Natural killer cell (primary cell): ENCODE measurements around the gene TADA3. TPM values are rescaled to one million over a fixed set of nuclear protein-coding genes. Genes with fewer than 3 reads are reported as not detected.

ENCODE experiments used
- ATAC-seq, 3 donors: fragments of 150-1000 bp in 2 of 3; fragments of 200-7000 bp in 1 of 3; cut with Tn5 transposase; 1 replicate in 1 of 3; 2 replicates in 2 of 3; pipeline ENCODE4 v1.10.0; 2021; ENCODE audit warnings: mild to moderate bottlenecking in 2 of 3, moderate library complexity in 2 of 3
- DNase-seq, 2 donors: peaks; one replicate each; pipeline versions ENCODE4 v3.0.0 to v3.0.0-alpha.2; 2013 to 2021; ENCODE audit warnings: mixed read lengths in 1 of 2
- H3K27ac ChIP-seq: one replicate; pipeline ENCODE4 v1.5.1; 2013; ENCODE audit warnings: mild to moderate bottlenecking, low read length
- H3K27me3 ChIP-seq: one replicate; pipeline ENCODE4 v1.6.1; 2013; ENCODE audit warnings: low read length; ENCODE audit not compliant: control insufficient read depth, insufficient read depth
- H3K36me3 ChIP-seq: one replicate; pipeline ENCODE4 v1.6.1; 2013; ENCODE audit warnings: low read length; ENCODE audit not compliant: control insufficient read depth, insufficient read depth
- H3K4me1 ChIP-seq: one replicate; pipeline ENCODE4 v1.6.1; 2013; ENCODE audit warnings: low read length; ENCODE audit not compliant: control insufficient read depth, insufficient read depth
- H3K4me3 ChIP-seq: one replicate; pipeline ENCODE4 v1.5.1; 2013; ENCODE audit warnings: low read length
- H3K9me3 ChIP-seq: one replicate; pipeline ENCODE4 v1.6.1; 2013; ENCODE audit warnings: low read length; ENCODE audit not compliant: control insufficient read depth, insufficient read depth
- H3K27ac Mint-ChIP-seq, 2 donors: one replicate each; pipeline ENCODE4 v1.8.0; 2022; ENCODE audit warnings: mild to moderate bottlenecking in 2 of 2, mixed read lengths in 2 of 2, moderate library complexity in 1 of 2
- H3K27me3 Mint-ChIP-seq, 2 donors: one replicate each; pipeline ENCODE4 v1.8.0; 2022; ENCODE audit warnings: low read depth in 2 of 2, mixed read lengths in 2 of 2
- H3K36me3 Mint-ChIP-seq: one replicate; pipeline ENCODE4 v1.8.0; 2022; ENCODE audit warnings: mixed read lengths
- H3K4me1 Mint-ChIP-seq, 2 donors: one replicate each; pipeline ENCODE4 v1.8.0; 2022; ENCODE audit warnings: mixed read lengths in 2 of 2
- H3K4me3 Mint-ChIP-seq: one replicate; pipeline ENCODE4 v1.8.0; 2022; ENCODE audit warnings: mild to moderate bottlenecking, moderate library complexity, mixed read lengths
- H3K9me3 Mint-ChIP-seq, 2 donors: one replicate each; pipeline ENCODE4 v1.8.0; 2022; ENCODE audit warnings: mixed read lengths in 2 of 2
- CTCF ChIP-seq: fragments of 200-600 bp; IDR thresholded peaks from one replicate; pipeline ENCODE4 v1.8.0; 2022; ENCODE audit warnings: antibody characterized with exemption
- WGBS: methylation state at CpG from one replicate; pipeline ENCODE4 v1.1.7; 2013; ENCODE audit warnings: missing lambda C conversion rate; ENCODE audit not compliant: insufficient coverage; 5-methylcytosine and 5-hydroxymethylcytosine counted together
- intact Hi-C: fragments of 100-400 bp; cut with micrococcal nuclease; formaldehyde crosslinking; loops from one replicate; pipeline ENCODE4 v1.14.2; 2022
- total RNA-seq, 4 donors: library from RNA; stranded (reverse); fragments of 120-200 nt in 1 of 4; gene quantifications; one replicate each; pipeline versions ENCODE4 v1.2.3 to v1.2.4, GENCODE V29; 2013 to 2022

The TADA3 gene
- total RNA-seq, 3 donors from 2014 or later (not counting 1 experiment from before 2014, with no cell fraction given): 59.2 to 73.7 (median 69.2) TPM

DNA sequence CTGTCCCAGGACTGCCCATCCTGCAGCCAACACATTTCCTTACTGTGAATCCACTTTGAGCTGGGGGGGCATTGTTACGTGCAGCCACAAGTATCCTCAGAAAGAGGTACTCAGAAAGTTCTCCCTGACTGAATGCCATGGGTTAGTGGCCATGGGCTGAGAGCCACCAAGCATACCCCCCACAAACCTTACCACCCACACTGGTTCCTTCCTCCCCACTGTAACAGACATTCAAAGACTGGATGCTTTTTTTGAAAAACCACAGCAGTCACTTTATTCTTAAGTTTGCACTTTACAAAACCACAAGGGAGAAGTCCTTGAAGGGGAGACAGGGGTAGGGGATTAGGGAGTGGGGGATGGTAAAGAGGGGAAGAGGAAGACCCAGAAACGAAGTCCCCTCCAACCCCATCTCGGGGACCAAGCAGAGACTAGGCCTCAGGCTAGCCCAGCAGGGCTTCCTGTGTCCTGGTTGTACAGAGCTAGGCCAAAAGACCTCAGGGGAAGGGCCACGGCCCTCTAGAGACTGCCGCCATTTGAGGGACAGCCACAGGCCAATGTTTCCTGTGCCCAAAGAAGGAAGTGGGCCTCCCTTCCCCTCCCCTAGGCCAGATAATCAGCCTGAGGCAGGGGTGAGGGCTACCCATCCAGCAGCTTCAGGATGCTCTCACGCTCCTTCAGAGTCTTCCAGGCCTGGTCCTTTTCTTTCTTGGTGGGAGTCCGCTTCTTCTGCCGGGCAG lies 12.4 kb downstream of the TADA3 start:
- H3K36me3 Mint-ChIP-seq: no peaks in the 10 kb centered on the region
- H3K4me3 Mint-ChIP-seq: peak overlapping the region; percentile 80
- peak; percentile 49 to 52 for DNase-seq
- WGBS: 15% methylated on average over 8 of the region's 8 CpGs
- H3K27ac Mint-ChIP-seq: peak overlapping the region; percentile 94 to 99
- no peaks in the 10 kb centered on the region for H3K9me3 Mint-ChIP-seq
- peak; percentile 79 to 89 (median 83) for ATAC-seq
- peak overlapping the region; percentile 92 for H3K27ac ChIP-seq
- peaks cover 49% of the 10 kb centered on the region for H3K4me1 ChIP-seq
- no peaks in the 10 kb centered on the region for H3K9me3 ChIP-seq
- H3K4me1 Mint-ChIP-seq: peaks cover 50 to 57% of the 10 kb centered on the region in 2 donors
- intact Hi-C loops: no loop called here
- no peak overlapping the region for H3K4me3 ChIP-seq
- no peak for TF ChIP-seq CTCF
- no peaks in the 10 kb centered on the region for H3K27me3 ChIP-seq
- H3K27me3 Mint-ChIP-seq: no peaks in the 10 kb centered on the region
- H3K36me3 ChIP-seq: peaks cover 21% of the 10 kb centered on the region

GRCh38 chr3:9779075-9779593 lies 13.1 kb downstream of the TADA3 start:
- H3K27me3 Mint-ChIP-seq: no peaks in the 10 kb centered on the region
- ATAC-seq (no peak), DNase-seq (no peak)
- no peaks in the 10 kb centered on the region for H3K36me3 Mint-ChIP-seq
- peaks cover 50 to 57% of the 10 kb centered on the region in 2 donors for H3K4me1 Mint-ChIP-seq
- WGBS: 22% methylated on average over 2 of the region's 6 CpGs
- peaks cover 49% of the 10 kb centered on the region for H3K4me1 ChIP-seq
- no peaks in the 10 kb centered on the region for H3K9me3 Mint-ChIP-seq
- peak overlapping the region; percentile 94 to 99 for H3K27ac Mint-ChIP-seq
- intact Hi-C loops: no loop called here
- H3K36me3 ChIP-seq: peaks cover 17% of the 10 kb centered on the region
- H3K4me3 Mint-ChIP-seq: peak overlapping the region; percentile 80
- H3K27me3 ChIP-seq: no peaks in the 10 kb centered on the region
- H3K9me3 ChIP-seq: no peaks in the 10 kb centered on the region
- H3K27ac ChIP-seq: peak overlapping the region; percentile 92
- TF ChIP-seq CTCF: no peak
- H3K4me3 ChIP-seq: no peak overlapping the region

DNA sequence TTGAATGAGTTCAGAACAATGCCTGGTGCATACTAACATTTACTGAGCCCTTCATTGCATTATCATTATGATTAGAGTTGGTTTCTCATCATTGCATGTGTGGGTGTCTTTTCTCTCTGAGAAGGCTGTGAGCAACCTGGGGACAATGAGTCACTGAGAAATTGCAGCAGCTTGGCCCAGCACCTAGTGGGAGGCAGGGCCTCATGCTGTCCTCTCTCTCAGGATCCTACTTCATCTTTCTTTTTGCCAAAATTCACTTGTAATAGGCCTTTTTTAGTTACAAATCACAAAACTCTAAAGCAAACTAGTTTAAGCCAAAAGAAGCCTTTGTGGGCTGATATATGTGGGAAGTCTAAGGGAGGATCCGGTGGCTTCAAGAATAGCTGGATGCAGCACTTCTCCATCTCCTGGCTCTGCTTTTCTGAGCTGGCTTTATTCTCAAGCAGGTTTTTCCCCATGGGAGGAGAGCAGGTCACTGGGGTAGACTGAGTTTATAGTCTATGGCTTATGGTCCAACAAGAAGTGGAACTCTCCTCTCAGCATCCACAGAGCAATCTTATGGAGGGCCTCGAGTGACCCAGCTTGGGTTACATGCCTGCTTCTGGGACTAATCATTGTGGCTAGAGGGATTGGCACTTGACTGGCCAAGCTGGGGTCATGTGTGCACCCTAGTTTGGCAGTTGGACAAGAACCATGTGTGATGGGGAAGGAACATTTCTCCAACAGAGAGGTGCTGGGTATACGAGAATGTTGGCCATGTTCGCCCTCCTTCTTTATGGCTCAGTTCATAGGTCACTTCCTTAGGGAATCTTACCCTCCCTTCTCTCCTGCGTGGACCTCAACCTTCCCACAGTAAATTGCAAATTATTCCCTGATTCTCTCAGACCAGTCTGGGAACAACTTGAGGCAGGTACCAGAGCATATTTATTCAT lies 13.9 kb downstream of the TADA3 start:
- Histone ChIP-seq H3K27ac (no peak overlapping the region), H3K9me3 (no peaks in the 10 kb centered on the region), H3K4me3 (no peak overlapping the region), H3K27me3 (no peaks in the 10 kb centered on the region), H3K36me3 (peaks cover 11% of the 10 kb centered on the region), H3K4me1 (peaks cover 49% of the 10 kb centered on the region)
- no peaks in the 10 kb centered on the region for H3K9me3 Mint-ChIP-seq
- intact Hi-C loops: no loop called here
- ATAC-seq: no peak
- no peaks in the 10 kb centered on the region for H3K36me3 Mint-ChIP-seq
- peak overlapping the region; percentile 94 to 99 for H3K27ac Mint-ChIP-seq
- no peak for TF ChIP-seq CTCF
- H3K27me3 Mint-ChIP-seq: no peaks in the 10 kb centered on the region
- WGBS: 94% methylated on average over 5 of the region's 5 CpGs
- no peak for DNase-seq
- no peak overlapping the region for H3K4me3 Mint-ChIP-seq
- H3K4me1 Mint-ChIP-seq: peaks cover 50 to 57% of the 10 kb centered on the region in 2 donors
